CD14-positive monocyte (primary cell): ENCODE measurements around the gene PPP1R16B. TPM values are rescaled to one million over a fixed set of nuclear protein-coding genes. Genes with fewer than 3 reads are reported as not detected.

Source experiments
- DNase-seq, 3 donors: peaks; one replicate each; pipeline ENCODE4 v3.0.0-alpha.2; 2011 to 2022
- H2AFZ ChIP-seq: 2 replicates; pipeline ENCODE4 v1.6.0; 2012; ENCODE audit warnings: mild to moderate bottlenecking, low read depth, low read length, inconsistent platforms; ENCODE audit not compliant: insufficient read depth, poor library complexity, severe bottlenecking
- H3K27ac ChIP-seq, 2 donors: 1 replicate in 1 of 2; 2 replicates in 1 of 2; pipeline ENCODE4 v1.5.1; 2012 to 2013; ENCODE audit warnings: low read length in 2 of 2, control low read depth in 1 of 2, inconsistent platforms in 1 of 2, low read depth in 1 of 2, mild to moderate bottlenecking in 1 of 2
- H3K27me3 ChIP-seq, 2 donors: one replicate each; pipeline versions ENCODE4 v1.6.0 to v1.6.1; 2011 to 2013; ENCODE audit warnings: low read length in 2 of 2; ENCODE audit not compliant: control insufficient read depth in 2 of 2, insufficient read depth in 2 of 2
- H3K36me3 ChIP-seq, 2 donors: replicated peaks in 1 of 2; 1 replicate in 1 of 2; 2 replicates in 1 of 2; pipeline versions ENCODE4 v1.5.1 to v1.6.1; 2012 to 2013; ENCODE audit warnings: low read length in 2 of 2, control low read depth in 1 of 2, inconsistent platforms in 1 of 2, mild to moderate bottlenecking in 1 of 2; ENCODE audit not compliant: insufficient read depth in 2 of 2, control insufficient read depth in 1 of 2
- H3K4me1 ChIP-seq, 2 donors: 1 replicate in 1 of 2; 2 replicates in 1 of 2; pipeline versions ENCODE4 v1.5.1 to v1.6.1; 2012 to 2013; ENCODE audit warnings: low read length in 2 of 2, control low read depth in 1 of 2, inconsistent platforms in 1 of 2, mild to moderate bottlenecking in 1 of 2, moderate library complexity in 1 of 2; ENCODE audit not compliant: insufficient read depth in 2 of 2, control insufficient read depth in 1 of 2
- H3K4me2 ChIP-seq: replicated peaks from 2 replicates; pipeline ENCODE3; 2012; ENCODE audit warnings: low read length, moderate library complexity, mild to moderate bottlenecking; ENCODE audit not compliant: poor library complexity, severe bottlenecking; ENCODE audit errors: extremely low read depth
- H3K4me3 ChIP-seq, 3 experiments: fragments of 200-600 bp in 1 of 3; sonication (generic) in 1 of 3; replicated peaks in 1 of 3; 1 replicate in 2 of 3; 2 replicates in 1 of 3; pipeline ENCODE4 v1.5.1; 2011 to 2013; ENCODE audit warnings: low read length in 3 of 3, mild to moderate bottlenecking in 3 of 3, control low read depth in 2 of 3, low read depth in 2 of 3, inconsistent platforms in 1 of 3, moderate library complexity in 1 of 3
- H3K79me2 ChIP-seq: 2 replicates; pipeline ENCODE4 v1.6.0; 2012; ENCODE audit warnings: mild to moderate bottlenecking, control low read depth, inconsistent platforms, low read length, moderate library complexity; ENCODE audit not compliant: insufficient read depth
- H3K9ac ChIP-seq: 2 replicates; pipeline ENCODE4 v1.6.0; 2017; ENCODE audit warnings: low read length, mild to moderate bottlenecking; ENCODE audit not compliant: insufficient read depth, poor library complexity, severe bottlenecking
- H3K9me3 ChIP-seq, 2 donors: replicated peaks in 1 of 2; 1 replicate in 1 of 2; 2 replicates in 1 of 2; pipeline versions ENCODE4 v1.5.1 to v1.6.1; 2012 to 2013; ENCODE audit warnings: low read length in 2 of 2, control low read depth in 1 of 2; ENCODE audit not compliant: control insufficient read depth in 1 of 2, insufficient read depth in 1 of 2
- H4K20me1 ChIP-seq: 2 replicates; pipeline ENCODE4 v1.6.0; 2012; ENCODE audit warnings: mild to moderate bottlenecking, low read length, control low read depth, moderate library complexity; ENCODE audit not compliant: insufficient read depth
- H3K27ac Mint-ChIP-seq, 7 donors: one replicate each; pipeline ENCODE4 v1.8.0; 2020; ENCODE audit warnings: mild to moderate bottlenecking in 7 of 7, mixed read lengths in 7 of 7, moderate library complexity in 6 of 7, inconsistent platforms in 2 of 7
- H3K27me3 Mint-ChIP-seq, 3 donors: one replicate each; pipeline ENCODE4 v1.8.0; 2021 to 2022; ENCODE audit warnings: low read depth in 3 of 3, mild to moderate bottlenecking in 3 of 3, mixed read lengths in 3 of 3, moderate library complexity in 3 of 3, inconsistent platforms in 1 of 3
- H3K36me3 Mint-ChIP-seq, 2 donors: one replicate each; pipeline ENCODE4 v1.8.0; 2020; ENCODE audit warnings: mixed read lengths in 2 of 2, inconsistent platforms in 1 of 2, mild to moderate bottlenecking in 1 of 2
- H3K4me1 Mint-ChIP-seq: one replicate; pipeline ENCODE4 v1.8.0; 2020; ENCODE audit warnings: mild to moderate bottlenecking, mixed read lengths
- H3K4me3 Mint-ChIP-seq, 2 donors: one replicate each; pipeline ENCODE4 v1.8.0; 2020; ENCODE audit warnings: mild to moderate bottlenecking in 2 of 2, mixed read lengths in 2 of 2, moderate library complexity in 1 of 2
- H3K9me3 Mint-ChIP-seq, 7 donors: one replicate each; pipeline ENCODE4 v1.8.0; 2020 to 2022; ENCODE audit warnings: mixed read lengths in 7 of 7, mild to moderate bottlenecking in 6 of 7, moderate library complexity in 6 of 7, inconsistent platforms in 2 of 7
- CTCF ChIP-seq: fragments of 200-600 bp; IDR thresholded peaks from one replicate; pipeline ENCODE4 v1.8.0; 2022; ENCODE audit warnings: antibody characterized with exemption, mild to moderate bottlenecking
- WGBS: methylation state at CpG from one replicate; pipeline ENCODE4 v1.1.5; 2013; ENCODE audit warnings: missing lambda C conversion rate; ENCODE audit not compliant: insufficient coverage; 5-methylcytosine and 5-hydroxymethylcytosine counted together
- intact Hi-C, 2 donors: fragments of 100-400 bp; cut with micrococcal nuclease; formaldehyde crosslinking; loops; one replicate each; pipeline versions ENCODE4 v1.15.0 to v1.15.1; 2023
- polyA plus RNA-seq, 3 donors: library from polyadenylated mRNA; depleted of rRNA in 1 of 3; unstranded in 2 of 3; stranded (reverse) in 1 of 3; fragments of 300-500 nt in 2 of 3; fragments of >200 nt in 1 of 3; fragmentation: Illumina TruSeq in 2 of 3; gene quantifications; 1 replicate in 2 of 3; 2 replicates in 1 of 3; pipeline ENCODE4 v1.2.3, GENCODE V29; 2012 to 2021

Gene PPP1R16B
- polyA plus RNA-seq, 3 donors: 1.1 to 4.4 (median 1.4) TPM

GRCh38 chr20:38870733-38871559 lies 65.4 kb downstream of the PPP1R16B start:
- no peak overlapping the region for H3K27ac ChIP-seq
- no peaks in the 10 kb centered on the region for H3K36me3 ChIP-seq
- intact Hi-C loops: no loop called here
- Mint-ChIP-seq H3K4me3 (no peak overlapping the region), H3K36me3 (peaks cover 0 to 2% of the 10 kb centered on the region in 2 donors), H3K27ac (peak overlapping the region in 2 of 7 donors; percentile 38 to 41), H3K27me3 (peaks cover 5 to 12% (median 7%) of the 10 kb centered on the region in 3 donors), H3K4me1 (peaks cover 27% of the 10 kb centered on the region), H3K9me3 (peaks cover 0 to 5% (median 2%) of the 10 kb centered on the region in 7 donors)
- no peak for DNase-seq
- H3K4me3 ChIP-seq: no peak overlapping the region
- peaks cover 3 to 17% of the 10 kb centered on the region in 2 donors for H3K4me1 ChIP-seq
- no peak overlapping the region for H2AFZ ChIP-seq
- no peaks in the 10 kb centered on the region for H3K9me3 ChIP-seq
- WGBS: 86% methylated on average over 9 of the region's 12 CpGs
- no peak overlapping the region for H3K4me2 ChIP-seq
- no peaks in the 10 kb centered on the region for H3K27me3 ChIP-seq
- peaks cover 3% of the 10 kb centered on the region for H3K79me2 ChIP-seq
- no peak for TF ChIP-seq CTCF
- H4K20me1 ChIP-seq: peaks cover 16% of the 10 kb centered on the region
- no peak overlapping the region for H3K9ac ChIP-seq

GRCh38 chr20:38871560-38871953 lies 66.1 kb downstream of the PPP1R16B start:
- peaks cover 0 to 2% of the 10 kb centered on the region in 2 donors for H3K36me3 Mint-ChIP-seq
- H3K9me3 ChIP-seq: no peaks in the 10 kb centered on the region
- DNase-seq: no peak
- H3K4me3 ChIP-seq: no peak overlapping the region
- peaks cover 0 to 5% (median 2%) of the 10 kb centered on the region in 7 donors for H3K9me3 Mint-ChIP-seq
- peaks cover 16% of the 10 kb centered on the region for H4K20me1 ChIP-seq
- H3K79me2 ChIP-seq: peaks cover 3% of the 10 kb centered on the region
- WGBS: no CpG with 5 or more reads among the region's 3 CpGs
- H2AFZ ChIP-seq: no peak overlapping the region
- H3K27me3 ChIP-seq: no peaks in the 10 kb centered on the region
- H3K4me1 ChIP-seq: peaks cover 3 to 17% of the 10 kb centered on the region in 2 donors
- no peak overlapping the region for H3K4me3 Mint-ChIP-seq
- H3K4me2 ChIP-seq: no peak overlapping the region
- no peak overlapping the region for H3K9ac ChIP-seq
- intact Hi-C loops: no loop called here
- TF ChIP-seq CTCF: no peak
- no peaks in the 10 kb centered on the region for H3K36me3 ChIP-seq
- peaks cover 5 to 12% (median 7%) of the 10 kb centered on the region in 3 donors for H3K27me3 Mint-ChIP-seq
- H3K4me1 Mint-ChIP-seq: peaks cover 27% of the 10 kb centered on the region
- H3K27ac ChIP-seq: no peak overlapping the region
- H3K27ac Mint-ChIP-seq: no peak overlapping the region
